HEK293 (cell line): Measurements from ENCODE around the gene GTPBP3.

Experiments
- ATF2 ChIP-seq: fragments of 450-650 bp; formaldehyde crosslinking; IDR thresholded peaks from 2 replicates; pipeline ENCODE4 v1.5.1; 2016; ENCODE audit warnings: missing biosample characterization, missing genetic modification characterization, low read depth
- CTCF ChIP-seq: fragments of 450-650 bp; formaldehyde crosslinking; IDR thresholded peaks from 2 replicates; pipeline ENCODE4 v1.5.1; 2016; ENCODE audit warnings: missing biosample characterization, missing genetic modification characterization
- MZF1 ChIP-seq: fragments of 450-650 bp; formaldehyde crosslinking; IDR thresholded peaks from 2 replicates; pipeline ENCODE4 v1.5.1; 2017; ENCODE audit warnings: missing biosample characterization, missing genetic modification characterization, borderline replicate concordance
- SETDB1 ChIP-seq: IDR thresholded peaks from one replicate; pipeline ENCODE4 v1.6.1; 2017; ENCODE audit warnings: mild to moderate bottlenecking, low read length, moderate library complexity, mixed read lengths; ENCODE audit not compliant: insufficient read length
- ZBTB49 ChIP-seq: fragments of 450-650 bp; formaldehyde crosslinking; IDR thresholded peaks from 2 replicates; pipeline ENCODE4 v1.5.1; 2016; ENCODE audit warnings: missing biosample characterization, missing genetic modification characterization, low read depth
- ZBTB7A ChIP-seq: fragments of 450-650 bp; formaldehyde crosslinking; IDR thresholded peaks from 2 replicates; pipeline ENCODE4 v1.5.1; 2016; ENCODE audit warnings: low read depth, missing biosample characterization, missing genetic modification characterization
- ZNF140 ChIP-seq: fragments of 450-650 bp; formaldehyde crosslinking; IDR thresholded peaks from 2 replicates; pipeline ENCODE4 v1.5.1; 2016; ENCODE audit warnings: missing biosample characterization, missing genetic modification characterization
- ZNF274 ChIP-seq, 2 experiments: fragments of 200-500 bp in 1 of 2; fragments of 450-650 bp in 1 of 2; sonication (Bioruptor generic) in 1 of 2; formaldehyde crosslinking in 1 of 2; IDR thresholded peaks; 2 replicates each; pipeline versions ENCODE4 v1.5.1 to v1.6.1; 2014 to 2016; ENCODE audit warnings: borderline replicate concordance in 1 of 2, inconsistent platforms in 1 of 2, low read length in 1 of 2, missing biosample characterization in 1 of 2, missing genetic modification characterization in 1 of 2
- ZNF501 ChIP-seq: fragments of 450-650 bp; formaldehyde crosslinking; IDR thresholded peaks from 2 replicates; pipeline ENCODE4 v1.5.1; 2016; ENCODE audit warnings: missing biosample characterization, missing genetic modification characterization
- ZNF510 ChIP-seq: fragments of 450-650 bp; formaldehyde crosslinking; IDR thresholded peaks from 2 replicates; pipeline ENCODE4 v1.5.1; 2018; ENCODE audit warnings: mild to moderate bottlenecking, missing genetic modification characterization, missing biosample characterization; ENCODE audit not compliant: insufficient replicate concordance
- ZNF555 ChIP-seq: fragments of 450-650 bp; formaldehyde crosslinking; conservative IDR thresholded peaks from 2 replicates; pipeline ENCODE4 v1.5.1; 2017; ENCODE audit warnings: missing biosample characterization, mild to moderate bottlenecking, missing genetic modification characterization, inconsistent platforms
- ZNF580 ChIP-seq: fragments of 450-650 bp; formaldehyde crosslinking; IDR thresholded peaks from 2 replicates; pipeline ENCODE4 v1.5.1; 2016; ENCODE audit warnings: missing biosample characterization, missing genetic modification characterization
- ZNF629 ChIP-seq: fragments of 450-650 bp; formaldehyde crosslinking; IDR thresholded peaks from 2 replicates; pipeline ENCODE4 v1.5.1; 2017; ENCODE audit warnings: missing biosample characterization, missing genetic modification characterization
- ZNF639 ChIP-seq: fragments of 450-650 bp; formaldehyde crosslinking; IDR thresholded peaks from 2 replicates; pipeline ENCODE4 v1.5.1; 2016; ENCODE audit warnings: missing biosample characterization, missing genetic modification characterization

- TF ChIP-seq ZNF639 (tag by site-specific recombination) (no peak), CTCF (tag by site-specific recombination) (no peak), ZNF501 (tag by site-specific recombination) (no peak), ZBTB7A (tag by site-specific recombination) (no peak), ZNF555 (no peak), ZNF510 (tag by site-specific recombination) (no peak), SETDB1 (no peak), ZNF580 (tag by site-specific recombination) (no peak), MZF1 (no peak), ZBTB49 (no peak), ZNF629 (no peak), ZNF140 (tag by site-specific recombination) (no peak), ATF2 (tag by site-specific recombination) (no peak), ZNF274 (IDR thresholded peaks at IDR 0.05; ENCODE audit: low read length) (no peak), ZNF274 (tag by site-specific recombination; IDR thresholded peaks at IDR 0.05; ENCODE audit: borderline replicate concordance) (no peak)
These were observed 10.8 kb upstream of the GTPBP3 start for GRCh38 chr19:17326595-17326966.
